Naive thymus-derived CD8-positive, alpha-beta T cell (primary cell): ENCODE data around the gene PIEZO2. TPM values are rescaled to one million over a fixed set of nuclear protein-coding genes. Genes with fewer than 3 reads are reported as not detected.
"Not testable (repeated sequence)": the region's sequence is repeated elsewhere in the genome, so short reads cannot be mapped to it uniquely, and the experiment has no call there.

ENCODE experiments used
- ATAC-seq, 2 donors: fragments of 150-1000 bp; cut with Tn5 transposase in 1 of 2; sonication (Bioruptor Pico), chemical (Tn5 transposase) in 1 of 2; 1 replicate in 1 of 2; 2 replicates in 1 of 2; pipeline ENCODE4 v1.10.0; 2021; ENCODE audit warnings: mild to moderate bottlenecking in 2 of 2, moderate library complexity in 2 of 2
- POLR2A ChIA-PET: fragments of 350-600 bp; sonication (Branson Sonifier 250); formaldehyde crosslinking; loops from one replicate; lab custom pipeline; 2021; ENCODE audit warnings: antibody characterized with exemption; lab: Charles Lee
- DNase-seq, 10 donors: peaks; one replicate each; pipeline versions ENCODE4 v3.0.0 to v3.0.0-alpha.2; 2020 to 2022
- H3K27ac Mint-ChIP-seq, 10 donors: one replicate each; pipeline ENCODE4 v1.8.0; 2020 to 2022; ENCODE audit warnings: mild to moderate bottlenecking in 10 of 10, mixed read lengths in 10 of 10, moderate library complexity in 4 of 10, inconsistent platforms in 1 of 10
- H3K27me3 Mint-ChIP-seq, 5 donors: one replicate each; pipeline ENCODE4 v1.8.0; 2021 to 2022; ENCODE audit warnings: mixed read lengths in 5 of 5
- H3K36me3 Mint-ChIP-seq, 3 donors: one replicate each; pipeline ENCODE4 v1.8.0; 2020 to 2022; ENCODE audit warnings: mixed read lengths in 3 of 3, mild to moderate bottlenecking in 2 of 3, inconsistent platforms in 1 of 3
- H3K4me1 Mint-ChIP-seq, 4 donors: one replicate each; pipeline ENCODE4 v1.8.0; 2021 to 2022; ENCODE audit warnings: mixed read lengths in 4 of 4
- H3K4me3 Mint-ChIP-seq, 10 donors: one replicate each; pipeline ENCODE4 v1.8.0; 2020 to 2022; ENCODE audit warnings: mild to moderate bottlenecking in 10 of 10, mixed read lengths in 10 of 10, moderate library complexity in 6 of 10, inconsistent platforms in 1 of 10
- H3K9me3 Mint-ChIP-seq, 9 donors: one replicate each; pipeline ENCODE4 v1.8.0; 2020 to 2022; ENCODE audit warnings: mixed read lengths in 9 of 9, mild to moderate bottlenecking in 3 of 9, inconsistent platforms in 1 of 9, moderate library complexity in 1 of 9
- polyA plus RNA-seq, 3 donors: library from polyadenylated mRNA; unstranded; fragments of 300-500 nt; fragmentation: Illumina TruSeq; gene quantifications; one replicate each; pipeline ENCODE4 v1.2.3, GENCODE V29; 2021
- total RNA-seq, 8 experiments: library from RNA in 2 of 8; stranded (reverse) in 2 of 8; gene quantifications; one replicate each; pipeline ENCODE4 v1.2.3 and lab custom pipeline; 2021 to 2026

PIEZO2 gene
- total and polyA plus RNA-seq, 5 experiments from 2014 or later = not detected

DNA sequence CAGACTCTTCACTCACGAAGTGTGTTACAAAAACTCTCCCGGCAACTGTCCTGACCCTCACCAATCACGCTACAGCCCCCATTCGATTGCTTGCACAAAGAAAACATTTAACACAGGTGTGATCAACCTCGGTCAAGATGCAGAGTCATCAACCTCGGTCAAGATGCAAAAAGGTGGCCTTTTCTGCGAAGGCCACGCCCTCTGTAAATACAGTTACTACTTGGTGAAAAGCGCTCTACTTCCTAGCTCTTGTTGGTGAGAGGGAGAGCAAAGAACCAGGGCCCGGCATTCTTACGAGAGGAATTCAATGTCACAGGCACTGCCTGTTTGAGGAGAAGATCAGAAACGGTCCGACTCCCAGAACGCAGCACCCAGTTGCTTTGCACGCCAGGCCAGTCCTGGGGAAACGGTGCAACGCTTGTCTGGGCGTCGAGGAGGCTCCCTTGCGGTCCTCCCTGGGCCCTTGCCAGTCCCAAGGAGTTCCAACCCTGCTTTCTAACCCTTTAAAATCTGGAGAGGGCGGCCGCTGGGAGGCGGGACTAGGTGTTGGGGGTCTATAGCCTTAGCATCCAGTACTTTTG lies 1.9 kb downstream of the PIEZO2 start:
- H3K36me3 Mint-ChIP-seq = no peaks in the 10 kb centered on the region
- POLR2A ChIA-PET = no interaction called here
- H3K27ac Mint-ChIP-seq = no peak overlapping the region
- no peak overlapping the region for H3K4me3 Mint-ChIP-seq
- peaks cover 0 to 7% (median 3%) of the 10 kb centered on the region in 4 donors for H3K4me1 Mint-ChIP-seq
- DNase-seq = no peak
- no peak for ATAC-seq
- H3K27me3 Mint-ChIP-seq = peaks cover 16 to 38% (median 30%) of the 10 kb centered on the region in 5 donors
- peaks cover 0 to 2% (median 0%) of the 10 kb centered on the region in 9 donors for H3K9me3 Mint-ChIP-seq

DNA sequence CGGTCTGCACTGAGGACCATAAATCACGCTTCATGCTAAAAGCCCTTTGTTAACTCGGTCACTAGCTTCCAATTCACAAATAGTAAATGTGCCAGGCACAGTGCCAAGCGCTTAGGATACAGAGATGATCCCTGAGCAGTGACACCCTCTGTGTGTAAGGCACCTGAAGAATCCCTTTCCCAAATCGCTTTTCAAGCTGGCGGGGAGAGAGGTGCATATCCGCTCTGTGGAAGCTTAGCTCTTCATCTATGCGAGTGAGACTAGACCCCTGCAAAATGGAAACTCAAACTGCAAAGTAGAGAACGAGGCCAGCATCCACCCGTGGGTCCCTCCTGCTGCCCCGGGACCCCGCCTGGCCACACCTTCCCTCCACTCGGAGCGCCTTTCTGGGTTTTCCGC lies 2.4 kb downstream of the PIEZO2 start:
- POLR2A ChIA-PET = no interaction called here

GRCh38 chr18:11146238-11146946 lies 3.0 kb downstream of the PIEZO2 start:
- Mint-ChIP-seq H3K4me3 (no peak overlapping the region), H3K27ac (no peak overlapping the region), H3K9me3 (peaks cover 0 to 2% (median 0%) of the 10 kb centered on the region in 9 donors), H3K27me3 (peaks cover 12 to 32% (median 26%) of the 10 kb centered on the region in 5 donors), H3K36me3 (no peaks in the 10 kb centered on the region), H3K4me1 (peaks cover 0 to 7% (median 3%) of the 10 kb centered on the region in 4 donors)
- POLR2A ChIA-PET = no interaction called here
- ATAC-seq (no peak), DNase-seq (no peak)

More for the DNA sequence above, 2.4 kb downstream of the PIEZO2 start:
- H3K9me3 Mint-ChIP-seq = peaks cover 0 to 2% (median 0%) of the 10 kb centered on the region in 9 donors
- peaks cover 15 to 38% (median 30%) of the 10 kb centered on the region in 5 donors for H3K27me3 Mint-ChIP-seq
- H3K36me3 Mint-ChIP-seq = no peaks in the 10 kb centered on the region
- ATAC-seq = no peak
- DNase-seq = no peak
- H3K4me3 Mint-ChIP-seq = no peak overlapping the region
- no peak overlapping the region for H3K27ac Mint-ChIP-seq
- H3K4me1 Mint-ChIP-seq = peaks cover 0 to 7% (median 3%) of the 10 kb centered on the region in 4 donors

- no peaks in the 10 kb centered on the region for H3K36me3 Mint-ChIP-seq
- H3K27ac Mint-ChIP-seq = no peak overlapping the region
- peaks cover 0 to 2% (median 0%) of the 10 kb centered on the region in 9 donors for H3K9me3 Mint-ChIP-seq
- DNase-seq (no peak), ATAC-seq (no peak)
- H3K4me1 Mint-ChIP-seq = peaks cover 0 to 7% (median 3%) of the 10 kb centered on the region in 4 donors
- POLR2A ChIA-PET = no interaction called here
- H3K27me3 Mint-ChIP-seq = peaks cover 12 to 30% (median 27%) of the 10 kb centered on the region in 5 donors
- no peak overlapping the region for H3K4me3 Mint-ChIP-seq
Measured at GRCh38 chr18:11145413-11146191, 3.8 kb downstream of the PIEZO2 start.

DNA sequence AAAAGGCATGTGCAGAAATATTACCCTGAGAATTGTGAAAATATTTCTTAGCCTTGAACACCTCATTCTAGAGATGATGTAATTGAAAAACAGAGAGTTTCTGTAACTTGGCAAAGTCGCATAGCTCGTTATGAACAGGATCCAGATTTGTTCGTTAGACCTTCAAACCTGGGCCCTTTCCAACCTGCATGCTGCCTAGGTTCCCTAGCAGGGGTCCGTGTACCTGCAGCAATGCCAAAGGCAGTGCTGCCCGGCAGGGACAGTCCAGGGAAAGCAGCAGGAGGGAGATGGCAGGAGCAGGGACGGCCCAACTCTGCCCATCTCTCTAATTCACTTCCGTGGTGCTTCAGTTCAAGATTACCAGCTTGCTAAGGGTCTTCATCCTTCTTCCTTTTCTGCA lies 12.0 kb downstream of the PIEZO2 start:
- no peak for DNase-seq
- Mint-ChIP-seq H3K9me3 (peaks cover 0 to 7% (median 0%) of the 10 kb centered on the region in 9 donors), H3K4me3 (no peak overlapping the region), H3K27me3 (peaks cover 0 to 10% (median 0%) of the 10 kb centered on the region in 5 donors), H3K4me1 (no peaks in the 10 kb centered on the region), H3K27ac (no peak overlapping the region), H3K36me3 (no peaks in the 10 kb centered on the region)
- POLR2A ChIA-PET = no interaction called here
- no peak for ATAC-seq

DNA sequence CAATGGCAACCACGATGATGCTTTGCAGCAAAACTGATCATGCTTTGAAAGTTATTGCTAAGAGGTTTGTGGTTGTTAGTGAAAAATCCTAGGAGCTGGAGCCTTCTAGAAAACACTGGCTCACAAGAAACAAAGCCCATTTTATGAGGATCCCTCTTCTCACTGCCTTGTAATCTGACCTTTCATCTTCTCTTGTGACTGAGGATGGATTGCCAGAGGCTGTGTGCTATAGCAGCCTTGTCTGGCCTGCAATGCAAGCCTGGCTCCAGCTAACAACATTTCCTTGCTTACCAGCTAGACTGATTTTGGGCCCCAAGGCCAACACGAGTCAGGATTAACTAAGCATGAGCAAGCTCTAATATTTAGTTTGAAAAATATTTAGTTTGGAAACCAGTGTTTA lies 13.1 kb downstream of the PIEZO2 start:
- H3K4me1 Mint-ChIP-seq = no peaks in the 10 kb centered on the region
- POLR2A ChIA-PET = no interaction called here
- no peak overlapping the region for H3K4me3 Mint-ChIP-seq
- peaks cover 0 to 8% (median 0%) of the 10 kb centered on the region in 5 donors for H3K27me3 Mint-ChIP-seq
- DNase-seq (no peak), ATAC-seq (no peak)
- no peaks in the 10 kb centered on the region for H3K36me3 Mint-ChIP-seq
- H3K27ac Mint-ChIP-seq = no peak overlapping the region
- peaks cover 0 to 15% (median 0%) of the 10 kb centered on the region in 9 donors for H3K9me3 Mint-ChIP-seq

GRCh38 chr18:11134940-11135339 lies 14.4 kb downstream of the PIEZO2 start:
- peaks cover 0 to 17% (median 0%) of the 10 kb centered on the region in 9 donors for H3K9me3 Mint-ChIP-seq
- no peak overlapping the region for H3K4me3 Mint-ChIP-seq
- no peak for ATAC-seq
- H3K4me1 Mint-ChIP-seq = no peaks in the 10 kb centered on the region
- H3K27ac Mint-ChIP-seq = no peak overlapping the region
- DNase-seq = no peak
- POLR2A ChIA-PET = no interaction called here
- peaks cover 0 to under 1% (median 0%) of the 10 kb centered on the region in 5 donors for H3K27me3 Mint-ChIP-seq
- H3K36me3 Mint-ChIP-seq = no peaks in the 10 kb centered on the region

- DNase-seq, H3K27ac Mint-ChIP-seq, H3K36me3 Mint-ChIP-seq, H3K4me3 Mint-ChIP-seq, POLR2A ChIA-PET, ATAC-seq, H3K27me3 Mint-ChIP-seq, H3K4me1 Mint-ChIP-seq: not testable (repeated sequence)
- H3K9me3 Mint-ChIP-seq = peaks cover 0 to 31% (median 6%) of the 10 kb centered on the region in 9 donors
Measured at GRCh38 chr18:11129059-11129458, 20.3 kb downstream of the PIEZO2 start.

DNA sequence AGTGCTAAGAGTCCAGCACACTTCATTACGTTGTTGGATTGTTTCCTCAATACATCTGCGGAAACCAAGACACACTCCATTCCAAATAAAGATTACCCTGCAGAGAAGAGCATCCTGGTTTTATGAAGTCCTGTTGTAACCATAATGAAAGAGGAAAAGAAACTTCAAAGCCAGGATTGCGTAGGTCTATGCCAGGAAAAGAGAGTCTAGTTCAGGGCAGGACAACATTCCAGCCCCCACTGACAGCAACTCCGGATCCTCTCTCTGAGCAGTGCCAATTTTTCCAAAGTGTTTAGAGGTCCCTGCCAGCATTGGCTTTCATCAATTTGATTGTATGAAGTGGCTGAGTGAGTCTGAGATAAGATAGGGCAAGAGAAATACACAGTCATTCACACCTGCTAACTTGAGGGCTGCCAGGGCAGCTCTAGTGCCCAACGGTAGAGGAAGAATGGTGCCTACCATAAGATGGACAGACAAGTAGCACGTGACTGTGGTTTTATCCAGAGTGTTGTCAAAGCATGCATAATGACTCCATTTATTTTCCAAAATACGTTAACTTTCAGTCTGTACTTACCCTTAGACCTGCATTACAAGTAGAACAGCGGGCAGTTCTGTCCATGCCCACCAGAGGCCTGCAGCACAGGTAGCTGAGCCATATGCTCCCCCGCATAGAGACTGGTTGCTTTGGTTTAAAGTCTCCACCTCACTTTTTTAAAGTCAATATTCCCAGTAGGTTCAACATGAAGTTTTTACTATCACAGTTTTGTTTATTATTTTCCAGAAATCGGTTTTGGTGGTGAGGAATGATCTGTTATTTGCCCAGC lies 23.7 kb downstream of the PIEZO2 start:
- ATAC-seq (no peak), DNase-seq (no peak)
- POLR2A ChIA-PET = no interaction called here
- peaks cover 0 to 21% (median 6%) of the 10 kb centered on the region in 9 donors for H3K9me3 Mint-ChIP-seq
- H3K27ac Mint-ChIP-seq = no peak overlapping the region
- H3K4me1 Mint-ChIP-seq = no peaks in the 10 kb centered on the region
- no peak overlapping the region for H3K4me3 Mint-ChIP-seq
- peaks cover 0 to 2% (median 0%) of the 10 kb centered on the region in 5 donors for H3K27me3 Mint-ChIP-seq
- peaks cover 0 to 6% (median 0%) of the 10 kb centered on the region in 3 donors for H3K36me3 Mint-ChIP-seq

DNA sequence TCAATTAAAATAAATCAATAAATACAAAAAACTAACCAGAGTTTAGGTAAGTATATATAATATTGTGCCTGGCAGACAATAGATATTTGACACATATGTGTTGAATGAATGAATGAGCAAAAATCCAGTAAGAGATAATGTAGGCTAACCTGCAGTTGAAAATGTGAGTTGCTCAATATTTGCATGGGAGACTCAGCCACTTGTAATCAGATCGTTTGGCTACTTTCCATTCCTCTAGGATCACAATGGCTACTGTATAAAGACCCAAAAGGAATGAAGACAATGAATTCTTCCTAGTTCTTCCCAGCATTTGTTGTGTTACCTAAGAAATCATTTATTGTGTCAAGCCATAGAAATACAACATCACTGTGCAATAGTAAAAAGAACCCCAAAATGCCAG lies 25.3 kb downstream of the PIEZO2 start:
- H3K4me3 Mint-ChIP-seq = no peak overlapping the region
- H3K9me3 Mint-ChIP-seq = peaks cover 0 to 20% (median 5%) of the 10 kb centered on the region in 9 donors
- DNase-seq (no peak), ATAC-seq (no peak)
- POLR2A ChIA-PET = no interaction called here
- H3K27me3 Mint-ChIP-seq = peaks cover 0 to 2% (median 0%) of the 10 kb centered on the region in 5 donors
- H3K4me1 Mint-ChIP-seq = no peaks in the 10 kb centered on the region
- no peak overlapping the region for H3K27ac Mint-ChIP-seq
- peaks cover 0 to 6% (median 0%) of the 10 kb centered on the region in 3 donors for H3K36me3 Mint-ChIP-seq

GRCh38 chr18:11121443-11121849 lies 27.9 kb downstream of the PIEZO2 start:
- no peak overlapping the region for H3K4me3 Mint-ChIP-seq
- ATAC-seq (no peak), DNase-seq (no peak)
- POLR2A ChIA-PET = no interaction called here
- H3K9me3 Mint-ChIP-seq = peaks cover 0 to 2% (median 0%) of the 10 kb centered on the region in 9 donors
- no peaks in the 10 kb centered on the region for H3K36me3 Mint-ChIP-seq
- no peak overlapping the region for H3K27ac Mint-ChIP-seq
- peaks cover 0 to 2% (median 0%) of the 10 kb centered on the region in 5 donors for H3K27me3 Mint-ChIP-seq
- H3K4me1 Mint-ChIP-seq = no peaks in the 10 kb centered on the region

GRCh38 chr18:11119959-11120587 lies 29.3 kb downstream of the PIEZO2 start:
- POLR2A ChIA-PET = no interaction called here
- Mint-ChIP-seq H3K9me3 (no peaks in the 10 kb centered on the region), H3K27ac (no peak overlapping the region), H3K36me3 (no peaks in the 10 kb centered on the region), H3K4me1 (no peaks in the 10 kb centered on the region), H3K27me3 (no peaks in the 10 kb centered on the region), H3K4me3 (no peak overlapping the region)
- DNase-seq (no peak), ATAC-seq (no peak)
